Renal pelvis (tissue), 12 donors: ENCODE data around the gene MARK2. TPM values are rescaled to one million over a fixed set of nuclear protein-coding genes. Genes with fewer than 3 reads are reported as not detected.
"Not testable (repeated sequence)": the region's sequence is repeated elsewhere in the genome, so short reads cannot be mapped to it uniquely, and the experiment has no call there.

Experiments used
- DNase-seq: peaks from one replicate; pipeline ENCODE4 v3.0.0-alpha.2; 2013
- long read RNA-seq, 16 experiments: transcript quantifications; one replicate each; lab custom pipeline, GENCODE V29; 2026
- polyA plus RNA-seq, 3 donors: library from polyadenylated mRNA; unstranded; fragments of 120-200 nt; gene quantifications; one replicate each; pipeline ENCODE4 v1.2.1, GENCODE V29; 2013; ENCODE audit not compliant: insufficient read length in 3 of 3

The MARK2 gene
- 10 to 100 TPM; 35.5 to 36.7 (median 35.8) TPM for polyA plus RNA-seq
- long read RNA-seq, donor 1: 0 reads
- long read RNA-seq, donor 2, partial matches to known transcripts: 0 of 1 reads
- long read RNA-seq, donor 2, other reads (novel, unspliced or antisense): 0 of 1 reads
- long read RNA-seq, donor 3, partial matches to known transcripts: 9 of 9 reads
- long read RNA-seq, donor 3, other reads (novel, unspliced or antisense): 0 of 9 reads
- long read RNA-seq, donor 4, full-length matches to known transcripts: 1 of 1 reads
- long read RNA-seq, donor 4, partial matches to known transcripts: 0 of 1 reads
- long read RNA-seq, donor 4, other reads (novel, unspliced or antisense): 0 of 1 reads
- long read RNA-seq, donor 5: 0 reads
- long read RNA-seq, donor 6, partial matches to known transcripts: 0 of 3 reads
- long read RNA-seq, donor 6, other reads (novel, unspliced or antisense): 0 of 3 reads
- long read RNA-seq, donor 7, partial matches to known transcripts: 25 of 26 reads
- long read RNA-seq, donor 7, other reads (novel, unspliced or antisense): 0 of 26 reads
- long read RNA-seq, donor 8, partial matches to known transcripts: 20 of 21 reads
- long read RNA-seq, donor 8, other reads (novel, unspliced or antisense): 0 of 21 reads
- long read RNA-seq, donor 9, partial matches to known transcripts: 0 of 1 reads
- long read RNA-seq, donor 9, other reads (novel, unspliced or antisense): 0 of 1 reads
- long read RNA-seq, donor 10, partial matches to known transcripts: 0 of 2 reads
- long read RNA-seq, donor 10, other reads (novel, unspliced or antisense): 0 of 2 reads
- long read RNA-seq, donor 11, partial matches to known transcripts: 0 of 9 reads
- long read RNA-seq, donor 11, other reads (novel, unspliced or antisense): 8 of 9 reads
- long read RNA-seq, donor 12, partial matches to known transcripts: 5 of 7 reads
- long read RNA-seq, donor 12, other reads (novel, unspliced or antisense): 0 of 7 reads
- long read RNA-seq, donor 13, partial matches to known transcripts: 7 of 8 reads
- long read RNA-seq, donor 13, other reads (novel, unspliced or antisense): 0 of 8 reads
- long read RNA-seq, donor 14: 0 reads
- long read RNA-seq, donor 15, partial matches to known transcripts: 0 of 3 reads
- long read RNA-seq, donor 15, other reads (novel, unspliced or antisense): 0 of 3 reads
- long read RNA-seq, donor 16, partial matches to known transcripts: 17 of 17 reads
- long read RNA-seq, donor 16, other reads (novel, unspliced or antisense): 0 of 17 reads

GRCh38 chr11:63838678-63839507 is at the start of gene MARK2:
MARK2 (plus strand) TSS chr11:63839110; CDS start chr11:63839507, 397 bp downstream.
- DNase-seq: peak; percentile 99

- DNase-seq: no peak
Observed at GRCh38 chr11:63791495-63792167, 47.3 kb upstream of the MARK2 start.

- DNase-seq: no peak
Observed at GRCh38 chr11:63793161-63793560, 45.7 kb upstream of the MARK2 start.

- no peak for DNase-seq
Observed at GRCh38 chr11:63795066-63795465, 43.8 kb upstream of the MARK2 start.

GRCh38 chr11:63800921-63801320 is 38.0 kb upstream of the MARK2 start:
- DNase-seq: no peak

- no peak for DNase-seq
Observed at GRCh38 chr11:63802637-63803414, 36.1 kb upstream of the MARK2 start.

GRCh38 chr11:63804259-63804658 is 34.7 kb upstream of the MARK2 start:
- DNase-seq: no peak

- no peak for DNase-seq
Observed at GRCh38 chr11:63805844-63806415, 33.0 kb upstream of the MARK2 start.

- not testable (repeated sequence) for DNase-seq
Observed at GRCh38 chr11:63810383-63810782, 28.5 kb upstream of the MARK2 start.

GRCh38 chr11:63811522-63811921 is 27.4 kb upstream of the MARK2 start:
- no peak for DNase-seq

- DNase-seq: peak; percentile 66
Observed at GRCh38 chr11:63813035-63813562, 25.8 kb upstream of the MARK2 start, which contains the start of gene SPINDOC. SPINDOC (plus strand) TSS chr11:63813456; CDS start chr11:63813687, 231 bp downstream.

- peak; percentile 58 for DNase-seq
Observed at GRCh38 chr11:63813563-63814382, 25.1 kb upstream of the MARK2 start.

- no peak for DNase-seq
Observed at GRCh38 chr11:63814383-63814736, 24.6 kb upstream of the MARK2 start.

- DNase-seq: no peak
Observed at GRCh38 chr11:63816166-63816565, 22.7 kb upstream of the MARK2 start.

- no peak for DNase-seq
Observed at GRCh38 chr11:63816732-63817131, 22.2 kb upstream of the MARK2 start.

- DNase-seq: no peak
Observed at GRCh38 chr11:63817758-63818498, 21.0 kb upstream of the MARK2 start.

- no peak for DNase-seq
Observed at GRCh38 chr11:63818609-63819008, 20.3 kb upstream of the MARK2 start.
